Type B pancreatic cell (in vitro differentiated cells): ENCODE data around the gene GRIK5. TPM values are rescaled to one million over a fixed set of nuclear protein-coding genes. Genes with fewer than 3 reads are reported as not detected.

ENCODE experiments used
- DNase-seq: peaks from one replicate; pipeline ENCODE4 v3.0.0; 2021; ENCODE audit warnings: mixed read lengths; ENCODE audit not compliant: unreplicated experiment; ENCODE audit errors: extremely low spot score
- H3K27ac Mint-ChIP-seq: 2 replicates; pipeline ENCODE4 v1.8.0; 2021; ENCODE audit warnings: mild to moderate bottlenecking, mixed read lengths
- H3K27me3 Mint-ChIP-seq: 2 replicates; pipeline ENCODE4 v1.8.0; 2021; ENCODE audit warnings: mixed read lengths
- H3K36me3 Mint-ChIP-seq: 2 replicates; pipeline ENCODE4 v1.8.0; 2021; ENCODE audit warnings: mixed read lengths
- H3K4me1 Mint-ChIP-seq: one replicate; pipeline ENCODE4 v1.8.0; 2021; ENCODE audit warnings: mixed read lengths; ENCODE audit not compliant: unreplicated experiment
- H3K4me3 Mint-ChIP-seq: 2 replicates; pipeline ENCODE4 v1.8.0; 2021; ENCODE audit warnings: mild to moderate bottlenecking, mixed read lengths
- H3K9me3 Mint-ChIP-seq: 2 replicates; pipeline ENCODE4 v1.8.0; 2021; ENCODE audit warnings: mixed read lengths
- total RNA-seq: library from RNA; stranded (reverse); gene quantifications from 2 replicates; pipeline ENCODE4 v1.2.1, GENCODE V29; 2021; ENCODE audit warnings: low replicate concordance
- TF ChIP-seq, protein P1 (sequence below): fragments of 200-600 bp; sonication (generic); conservative IDR thresholded peaks from 2 replicates; pipeline ENCODE4 v1.5.0; 2021; ENCODE audit warnings: antibody characterized with exemption, mild to moderate bottlenecking

Gene GRIK5
- total RNA-seq, 1 donor from 2014 or later: 5.8 TPM

DNA sequence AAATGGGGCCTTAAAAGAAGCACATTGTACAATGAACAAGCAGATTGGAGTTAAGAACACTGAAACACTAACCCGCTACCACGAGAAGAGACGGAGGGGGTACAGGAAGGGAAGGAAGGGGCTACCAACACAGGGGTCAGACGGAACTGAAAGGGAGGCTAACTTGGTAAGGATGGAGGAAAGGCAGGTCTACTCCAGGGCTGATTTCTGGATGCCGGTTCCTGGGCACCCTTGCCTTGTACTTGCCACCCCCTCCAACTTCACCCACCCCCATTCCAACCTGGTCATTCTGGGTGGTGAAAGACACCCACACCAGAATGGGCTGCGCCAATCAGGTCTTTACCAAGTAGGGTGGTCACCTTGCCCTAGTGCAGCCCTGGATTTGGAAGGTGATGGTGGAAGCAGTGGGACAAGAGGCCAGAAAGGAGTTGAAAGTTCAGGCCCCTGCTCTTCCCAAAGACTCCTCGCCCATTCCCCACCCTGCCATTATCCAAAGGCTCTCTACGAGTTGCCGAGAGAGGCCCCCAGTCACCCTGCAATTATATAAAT is 16.3 kb upstream of the GRIK5 start:
- peaks cover 16% of the 10 kb centered on the region for H3K36me3 Mint-ChIP-seq
- TF ChIP-seq, protein P1, sequence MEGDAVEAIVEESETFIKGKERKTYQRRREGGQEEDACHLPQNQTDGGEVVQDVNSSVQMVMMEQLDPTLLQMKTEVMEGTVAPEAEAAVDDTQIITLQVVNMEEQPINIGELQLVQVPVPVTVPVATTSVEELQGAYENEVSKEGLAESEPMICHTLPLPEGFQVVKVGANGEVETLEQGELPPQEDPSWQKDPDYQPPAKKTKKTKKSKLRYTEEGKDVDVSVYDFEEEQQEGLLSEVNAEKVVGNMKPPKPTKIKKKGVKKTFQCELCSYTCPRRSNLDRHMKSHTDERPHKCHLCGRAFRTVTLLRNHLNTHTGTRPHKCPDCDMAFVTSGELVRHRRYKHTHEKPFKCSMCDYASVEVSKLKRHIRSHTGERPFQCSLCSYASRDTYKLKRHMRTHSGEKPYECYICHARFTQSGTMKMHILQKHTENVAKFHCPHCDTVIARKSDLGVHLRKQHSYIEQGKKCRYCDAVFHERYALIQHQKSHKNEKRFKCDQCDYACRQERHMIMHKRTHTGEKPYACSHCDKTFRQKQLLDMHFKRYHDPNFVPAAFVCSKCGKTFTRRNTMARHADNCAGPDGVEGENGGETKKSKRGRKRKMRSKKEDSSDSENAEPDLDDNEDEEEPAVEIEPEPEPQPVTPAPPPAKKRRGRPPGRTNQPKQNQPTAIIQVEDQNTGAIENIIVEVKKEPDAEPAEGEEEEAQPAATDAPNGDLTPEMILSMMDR: no peak
- H3K9me3 Mint-ChIP-seq: no peaks in the 10 kb centered on the region
- no peak overlapping the region for H3K27ac Mint-ChIP-seq
- no peak overlapping the region for H3K4me3 Mint-ChIP-seq
- no peak for DNase-seq
- H3K27me3 Mint-ChIP-seq: no peaks in the 10 kb centered on the region
- H3K4me1 Mint-ChIP-seq: peaks cover 3% of the 10 kb centered on the region

DNA sequence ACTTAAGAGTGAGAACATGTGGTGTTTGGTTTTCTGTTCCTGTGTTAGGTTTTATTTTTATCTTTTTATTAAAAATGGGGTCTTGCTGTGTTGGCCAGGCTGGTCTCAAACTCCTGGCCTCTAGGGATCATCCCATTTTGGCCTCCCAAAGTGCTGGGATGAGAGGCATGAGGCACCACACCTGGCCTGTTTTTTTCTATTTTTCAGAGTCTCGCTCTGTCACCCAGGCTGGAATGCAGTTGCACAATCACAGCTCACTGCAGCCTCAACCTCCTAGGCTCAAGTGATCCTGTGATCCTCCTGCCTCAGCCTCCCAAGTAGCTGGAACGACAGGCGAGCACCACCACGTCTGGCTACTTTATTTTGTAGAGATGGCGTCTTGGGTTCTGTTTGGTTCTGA is 13.5 kb upstream of the GRIK5 start:
- H3K27ac Mint-ChIP-seq: no peak overlapping the region
- DNase-seq: no peak
- H3K36me3 Mint-ChIP-seq: peaks cover 17% of the 10 kb centered on the region
- no peaks in the 10 kb centered on the region for H3K27me3 Mint-ChIP-seq
- H3K4me3 Mint-ChIP-seq: no peak overlapping the region
- TF ChIP-seq, protein P1: no peak
- H3K9me3 Mint-ChIP-seq: no peaks in the 10 kb centered on the region
- peaks cover 3% of the 10 kb centered on the region for H3K4me1 Mint-ChIP-seq

DNA sequence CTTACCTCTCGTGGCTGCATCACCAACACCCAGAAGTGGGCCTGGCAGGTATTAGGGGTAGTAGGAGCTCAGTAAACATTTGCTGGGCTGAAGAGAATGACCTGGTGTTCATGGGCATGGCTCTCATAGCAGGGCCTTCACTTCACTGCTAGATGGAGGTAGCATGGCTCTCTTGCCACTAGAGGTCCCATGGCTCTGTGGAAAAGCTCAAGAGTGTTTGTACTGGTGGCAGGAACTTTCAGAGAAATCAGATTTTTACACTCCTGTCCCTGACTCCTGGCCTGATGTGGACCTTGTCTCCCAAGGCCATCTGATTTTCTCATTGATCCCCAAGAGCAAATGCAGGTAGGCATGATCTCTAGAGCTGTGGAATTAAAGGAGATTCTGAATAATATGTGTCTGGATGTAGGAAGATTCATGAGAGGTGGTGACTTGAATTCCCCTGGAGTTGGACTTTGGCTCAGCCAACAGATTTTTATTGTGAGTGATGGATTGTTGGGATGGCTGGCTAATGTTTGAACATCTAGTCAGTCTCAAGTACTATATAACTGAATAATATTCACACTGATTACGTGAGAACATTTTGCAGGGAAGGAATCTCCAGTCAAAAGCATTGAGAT is 11.7 kb upstream of the GRIK5 start:
- Mint-ChIP-seq H3K9me3 (no peaks in the 10 kb centered on the region), H3K27ac (peak overlapping the region; percentile 51), H3K4me1 (peaks cover 13% of the 10 kb centered on the region), H3K4me3 (peak overlapping the region; percentile 43), H3K27me3 (no peaks in the 10 kb centered on the region), H3K36me3 (peaks cover 31% of the 10 kb centered on the region)
- DNase-seq: no peak
- TF ChIP-seq, protein P1: peak; percentile 62

DNA sequence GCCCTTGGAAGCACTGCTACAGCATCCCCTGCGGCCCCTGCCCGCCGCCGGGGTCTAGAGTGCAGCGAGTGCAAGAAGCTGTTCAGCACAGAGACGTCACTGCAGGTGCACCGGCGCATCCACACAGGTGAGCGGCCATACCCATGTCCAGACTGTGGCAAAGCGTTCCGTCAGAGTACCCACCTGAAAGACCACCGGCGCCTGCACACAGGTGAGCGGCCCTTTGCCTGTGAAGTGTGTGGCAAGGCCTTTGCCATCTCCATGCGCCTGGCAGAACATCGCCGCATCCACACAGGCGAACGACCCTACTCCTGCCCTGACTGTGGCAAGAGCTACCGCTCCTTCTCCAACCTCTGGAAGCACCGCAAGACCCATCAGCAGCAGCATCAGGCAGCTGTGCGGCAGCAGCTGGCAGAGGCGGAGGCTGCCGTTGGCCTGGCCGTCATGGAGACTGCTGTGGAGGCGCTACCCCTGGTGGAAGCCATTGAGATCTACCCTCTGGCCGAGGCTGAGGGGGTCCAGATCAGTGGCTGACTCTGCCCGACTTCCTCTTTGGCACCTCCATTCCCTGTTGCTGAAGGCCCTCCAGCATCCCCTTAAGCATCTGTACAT is 10.9 kb upstream of the GRIK5 start:
- Mint-ChIP-seq H3K4me1 (peaks cover 18% of the 10 kb centered on the region), H3K36me3 (peaks cover 34% of the 10 kb centered on the region), H3K27me3 (no peaks in the 10 kb centered on the region), H3K4me3 (no peak overlapping the region), H3K9me3 (no peaks in the 10 kb centered on the region), H3K27ac (no peak overlapping the region)
- DNase-seq: no peak
- TF ChIP-seq, protein P1: no peak

DNA sequence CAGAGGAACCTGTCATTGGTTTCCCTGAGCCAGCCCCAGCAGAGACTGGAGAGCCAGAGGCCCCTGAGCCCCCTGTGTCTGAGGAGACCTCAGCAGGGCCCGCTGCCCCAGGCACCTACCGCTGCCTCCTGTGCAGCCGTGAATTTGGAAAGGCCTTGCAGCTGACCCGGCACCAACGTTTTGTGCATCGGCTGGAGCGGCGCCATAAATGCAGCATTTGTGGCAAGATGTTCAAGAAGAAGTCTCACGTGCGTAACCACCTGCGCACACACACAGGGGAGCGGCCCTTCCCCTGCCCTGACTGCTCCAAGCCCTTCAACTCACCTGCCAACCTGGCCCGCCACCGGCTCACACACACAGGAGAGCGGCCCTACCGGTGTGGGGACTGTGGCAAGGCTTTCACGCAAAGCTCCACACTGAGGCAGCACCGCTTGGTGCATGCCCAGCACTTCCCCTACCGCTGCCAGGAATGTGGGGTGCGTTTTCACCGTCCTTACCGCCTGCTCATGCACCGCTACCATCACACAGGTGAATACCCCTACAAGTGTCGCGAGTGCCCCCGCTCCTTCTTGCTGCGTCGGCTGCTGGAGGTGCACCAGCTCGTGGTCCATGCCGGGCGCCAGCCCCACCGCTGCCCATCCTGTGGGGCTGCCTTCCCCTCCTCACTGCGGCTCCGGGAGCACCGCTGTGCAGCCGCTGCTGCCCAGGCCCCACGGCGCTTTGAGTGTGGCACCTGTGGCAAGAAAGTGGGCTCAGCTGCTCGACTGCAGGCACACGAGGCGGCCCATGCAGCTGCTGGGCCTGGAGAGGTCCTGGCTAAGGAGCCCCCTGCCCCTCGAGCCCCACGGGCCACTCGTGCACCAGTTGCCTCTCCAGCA is 10.1 kb upstream of the GRIK5 start:
- no peaks in the 10 kb centered on the region for H3K9me3 Mint-ChIP-seq
- H3K27ac Mint-ChIP-seq: no peak overlapping the region
- H3K4me1 Mint-ChIP-seq: peaks cover 25% of the 10 kb centered on the region
- H3K4me3 Mint-ChIP-seq: no peak overlapping the region
- H3K27me3 Mint-ChIP-seq: no peaks in the 10 kb centered on the region
- H3K36me3 Mint-ChIP-seq: peaks cover 31% of the 10 kb centered on the region
- TF ChIP-seq, protein P1: no peak
- DNase-seq: no peak
